GM10266 (cell line): ENCODE measurements around the gene GNPTG.

Source experiments
- DNase-seq: peaks from one replicate; pipeline ENCODE4 v3.0.0; 2012; ENCODE audit errors: extremely low spot score
- TF ChIP-seq, protein P1 (sequence below): IDR thresholded peaks from 2 replicates; pipeline ENCODE4 v1.5.1; 2012; ENCODE audit warnings: mild to moderate bottlenecking, low read depth; ENCODE audit not compliant: control insufficient read depth, insufficient read depth; ENCODE audit errors: missing control alignments

The GNPTG gene

GRCh38 chr16:1336619-1337018, 15.1 kb upstream of the GNPTG start:
- DNase-seq, result no peak
- TF ChIP-seq, protein P1, sequence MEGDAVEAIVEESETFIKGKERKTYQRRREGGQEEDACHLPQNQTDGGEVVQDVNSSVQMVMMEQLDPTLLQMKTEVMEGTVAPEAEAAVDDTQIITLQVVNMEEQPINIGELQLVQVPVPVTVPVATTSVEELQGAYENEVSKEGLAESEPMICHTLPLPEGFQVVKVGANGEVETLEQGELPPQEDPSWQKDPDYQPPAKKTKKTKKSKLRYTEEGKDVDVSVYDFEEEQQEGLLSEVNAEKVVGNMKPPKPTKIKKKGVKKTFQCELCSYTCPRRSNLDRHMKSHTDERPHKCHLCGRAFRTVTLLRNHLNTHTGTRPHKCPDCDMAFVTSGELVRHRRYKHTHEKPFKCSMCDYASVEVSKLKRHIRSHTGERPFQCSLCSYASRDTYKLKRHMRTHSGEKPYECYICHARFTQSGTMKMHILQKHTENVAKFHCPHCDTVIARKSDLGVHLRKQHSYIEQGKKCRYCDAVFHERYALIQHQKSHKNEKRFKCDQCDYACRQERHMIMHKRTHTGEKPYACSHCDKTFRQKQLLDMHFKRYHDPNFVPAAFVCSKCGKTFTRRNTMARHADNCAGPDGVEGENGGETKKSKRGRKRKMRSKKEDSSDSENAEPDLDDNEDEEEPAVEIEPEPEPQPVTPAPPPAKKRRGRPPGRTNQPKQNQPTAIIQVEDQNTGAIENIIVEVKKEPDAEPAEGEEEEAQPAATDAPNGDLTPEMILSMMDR, result no peak

- TF ChIP-seq, protein P1, result no peak
- no peak for DNase-seq
These were observed 14.2 kb upstream of the GNPTG start for GRCh38 chr16:1337486-1337885.

DNA sequence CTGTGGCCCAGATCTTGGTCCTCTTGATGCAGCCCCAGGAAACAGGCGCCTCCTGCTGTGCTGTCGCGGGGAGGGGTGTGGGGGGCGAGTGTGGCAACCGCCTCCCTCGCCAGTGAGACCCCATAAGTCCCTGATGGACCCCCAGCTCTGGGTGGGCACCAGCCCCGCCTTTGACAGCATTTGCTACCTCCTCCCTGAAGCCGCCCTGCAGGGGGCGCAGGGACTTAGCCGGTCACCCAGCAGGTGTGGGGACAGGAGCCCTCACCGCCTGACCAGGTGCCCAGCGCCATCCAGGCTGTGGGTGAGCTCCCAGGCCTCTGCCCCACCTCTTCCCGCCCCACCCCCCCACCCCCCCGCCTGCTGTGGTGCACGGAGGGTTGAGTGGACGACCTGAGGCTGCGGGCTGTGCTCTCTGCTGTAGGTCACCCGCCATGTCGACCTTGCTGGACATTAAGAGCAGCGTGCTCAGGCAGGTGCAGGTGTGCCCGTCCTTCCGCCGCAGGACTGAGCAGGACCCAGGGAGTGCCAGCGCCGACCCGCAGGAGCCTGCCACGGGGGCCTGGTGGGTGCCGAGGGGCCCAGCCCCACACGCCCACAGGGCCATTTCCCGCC, 13.5 kb upstream of the GNPTG start:
- DNase-seq, result no peak
- TF ChIP-seq, protein P1, result peak; percentile 77

GRCh38 chr16:1338855-1339675, 12.7 kb upstream of the GNPTG start:
- no peak for DNase-seq
- TF ChIP-seq, protein P1, result no peak

DNA sequence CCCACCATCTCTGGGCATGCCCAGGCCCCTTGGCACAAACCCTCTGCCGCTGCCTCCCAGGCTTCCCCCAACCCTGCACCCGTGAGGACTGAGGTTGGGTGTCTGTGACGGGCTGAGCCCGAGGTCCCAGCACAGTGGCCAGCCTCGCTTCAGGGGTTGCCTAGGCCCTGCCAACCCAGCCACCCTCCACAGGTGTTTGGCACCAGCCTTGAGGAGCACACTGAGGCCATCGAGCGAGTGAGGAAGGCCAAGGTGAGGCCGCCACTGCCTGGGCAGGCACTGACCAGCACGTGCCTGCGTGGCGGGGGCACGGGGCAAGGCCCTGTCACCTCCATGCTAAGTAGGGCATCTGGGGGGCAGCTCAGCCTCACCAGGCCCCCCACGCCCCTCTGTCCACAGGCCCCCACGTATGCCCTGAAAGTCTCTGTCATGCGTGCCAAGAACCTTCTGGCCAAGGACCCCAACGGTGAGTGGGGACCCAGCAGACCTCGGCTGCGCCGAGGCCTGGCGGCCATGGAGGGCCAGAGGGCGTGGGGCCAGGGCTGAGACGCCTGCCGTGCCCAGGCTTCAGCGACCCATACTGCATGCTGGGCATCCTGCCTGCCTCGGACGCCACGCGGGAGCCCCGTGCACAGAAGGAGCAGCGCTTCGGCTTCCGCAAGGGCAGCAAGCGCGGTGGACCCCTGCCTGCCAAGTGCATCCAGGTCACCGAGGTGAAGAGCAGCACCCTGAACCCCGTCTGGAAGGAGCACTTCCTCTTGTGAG, 10.8 kb upstream of the GNPTG start:
- TF ChIP-seq, protein P1, result no peak
- no peak for DNase-seq

GRCh38 chr16:1341495-1342420, 10.0 kb upstream of the GNPTG start:
- DNase-seq, result no peak
- TF ChIP-seq, protein P1, result no peak
